SW480 (cell line): ENCODE measurements around the gene ANKRD6.
A peak's percentile ranks its signal among the peaks of the same experiment; 100 is the strongest.
"Not testable (repeated sequence)": the region's sequence is repeated elsewhere in the genome, so short reads cannot be mapped to it uniquely, and the experiment has no call there.

Source experiments
- DNase-seq: peaks from one replicate; pipeline ENCODE4 v3.0.0-alpha.2; 2016; ENCODE audit warnings: low spot score

ANKRD6 gene

GRCh38 chr6:89602166-89602565, 169.2 kb downstream of the ANKRD6 start:
- no peak for DNase-seq

GRCh38 chr6:89604653-89605052, 171.7 kb downstream of the ANKRD6 start:
- no peak for DNase-seq

- DNase-seq = no peak
Observed at GRCh38 chr6:89605861-89606260, 172.9 kb downstream of the ANKRD6 start.

GRCh38 chr6:89610149-89610642, 177.2 kb downstream of the ANKRD6 start:
- peak; percentile 33 for DNase-seq

- DNase-seq = no peak
Observed at GRCh38 chr6:89611666-89612065, 178.7 kb downstream of the ANKRD6 start.

- DNase-seq = peak; percentile 5
Observed at GRCh38 chr6:89612121-89612520, 179.2 kb downstream of the ANKRD6 start.

- no peak for DNase-seq
Observed at GRCh38 chr6:89613790-89614189, 180.8 kb downstream of the ANKRD6 start.

- DNase-seq = no peak
Observed at GRCh38 chr6:89615882-89616281, 182.9 kb downstream of the ANKRD6 start.

- no peak for DNase-seq
Observed at GRCh38 chr6:89616531-89616930, 183.6 kb downstream of the ANKRD6 start.

- no peak for DNase-seq
Observed at GRCh38 chr6:89618026-89618425, 185.1 kb downstream of the ANKRD6 start.

- DNase-seq = no peak
Observed at GRCh38 chr6:89619567-89619966, 186.6 kb downstream of the ANKRD6 start.

GRCh38 chr6:89623749-89624148, 190.8 kb downstream of the ANKRD6 start:
- no peak for DNase-seq

GRCh38 chr6:89630488-89630887, 197.5 kb downstream of the ANKRD6 start:
- no peak for DNase-seq

- not testable (repeated sequence) for DNase-seq
Observed at GRCh38 chr6:89636412-89636811, 203.5 kb downstream of the ANKRD6 start.

- no peak for DNase-seq
Observed at GRCh38 chr6:89637960-89638319, 205.0 kb downstream of the ANKRD6 start.

- DNase-seq = peak; percentile 86
Observed at GRCh38 chr6:89638320-89639195, 205.6 kb downstream of the ANKRD6 start, which contains the start of gene LYRM2. LYRM2 (minus strand) TSS chr6:89638747; CDS start chr6:89638716, 31 bp downstream.

GRCh38 chr6:89640804-89641203, 207.9 kb downstream of the ANKRD6 start:
- no peak for DNase-seq

- not testable (repeated sequence) for DNase-seq
Observed at GRCh38 chr6:89641581-89641980, 208.6 kb downstream of the ANKRD6 start.

GRCh38 chr6:89642956-89643355, 210.0 kb downstream of the ANKRD6 start:
- DNase-seq = no peak

GRCh38 chr6:89643406-89643805, 210.5 kb downstream of the ANKRD6 start:
- DNase-seq = no peak

- DNase-seq = no peak
Observed at GRCh38 chr6:89644864-89645263, 211.9 kb downstream of the ANKRD6 start.

GRCh38 chr6:89649682-89650081, 216.7 kb downstream of the ANKRD6 start:
- DNase-seq = no peak

- no peak for DNase-seq
Observed at GRCh38 chr6:89650579-89650978, 217.6 kb downstream of the ANKRD6 start.

- DNase-seq = no peak
Observed at GRCh38 chr6:89655122-89655521, 222.2 kb downstream of the ANKRD6 start.
